Trophoblast cell (in vitro differentiated cells and primary cell): ENCODE results near the gene AUH.

Source experiments
- DNase-seq, 2 donors: peaks; one replicate each; pipeline ENCODE4 v3.0.0-alpha.2; 2016
- H2AFZ ChIP-seq: 2 replicates; pipeline ENCODE4 v1.6.1; 2013; ENCODE audit warnings: low read length, moderate library complexity, mild to moderate bottlenecking; ENCODE audit not compliant: insufficient read depth, poor library complexity
- H2AK5ac ChIP-seq: 2 replicates; pipeline ENCODE4 v1.6.1; 2013; ENCODE audit warnings: mild to moderate bottlenecking, low read length
- H2BK120ac ChIP-seq: 2 replicates; pipeline ENCODE4 v1.6.1; 2013; ENCODE audit warnings: low read length, mild to moderate bottlenecking, moderate library complexity; ENCODE audit not compliant: insufficient read depth, poor library complexity
- H2BK12ac ChIP-seq: 2 replicates; pipeline ENCODE4 v1.6.1; 2013; ENCODE audit warnings: mild to moderate bottlenecking, low read length, moderate library complexity
- H2BK5ac ChIP-seq: 2 replicates; pipeline ENCODE4 v1.6.1; 2013; ENCODE audit warnings: low read length, low read depth, moderate library complexity, mild to moderate bottlenecking; ENCODE audit not compliant: poor library complexity
- H3K14ac ChIP-seq: 2 replicates; pipeline ENCODE4 v1.6.1; 2013; ENCODE audit warnings: mild to moderate bottlenecking, low read length
- H3K18ac ChIP-seq: 2 replicates; pipeline ENCODE4 v1.6.1; 2013; ENCODE audit warnings: mild to moderate bottlenecking, low read length
- H3K23ac ChIP-seq: 2 replicates; pipeline ENCODE4 v1.6.1; 2013; ENCODE audit warnings: low read length
- H3K27ac ChIP-seq: 2 replicates; pipeline ENCODE4 v1.5.1; 2013; ENCODE audit warnings: low read depth, mild to moderate bottlenecking, inconsistent platforms, low read length, moderate library complexity
- H3K27me3 ChIP-seq: 2 replicates; pipeline ENCODE4 v1.6.1; 2013; ENCODE audit warnings: inconsistent platforms, mild to moderate bottlenecking, low read length, moderate library complexity; ENCODE audit not compliant: insufficient read depth
- H3K36me3 ChIP-seq, 2 experiments: 1 replicate in 1 of 2; 2 replicates in 1 of 2; pipeline ENCODE4 v1.6.1; 2013; ENCODE audit warnings: low read length in 2 of 2, mild to moderate bottlenecking in 2 of 2, moderate library complexity in 1 of 2; ENCODE audit not compliant: insufficient read depth in 2 of 2, control insufficient read depth in 1 of 2
- H3K4ac ChIP-seq: 2 replicates; pipeline ENCODE4 v1.6.1; 2013; ENCODE audit warnings: low read depth, mild to moderate bottlenecking, low read length, moderate library complexity
- H3K4me1 ChIP-seq, 2 experiments: 1 replicate in 1 of 2; 2 replicates in 1 of 2; pipeline ENCODE4 v1.6.1; 2013; ENCODE audit warnings: low read length in 2 of 2, mild to moderate bottlenecking in 2 of 2, moderate library complexity in 1 of 2; ENCODE audit not compliant: insufficient read depth in 2 of 2, control insufficient read depth in 1 of 2
- H3K4me2 ChIP-seq: 2 replicates; pipeline ENCODE4 v1.6.1; 2013; ENCODE audit warnings: inconsistent platforms, mild to moderate bottlenecking, low read length, moderate library complexity
- H3K4me3 ChIP-seq: 2 replicates; pipeline ENCODE4 v1.5.1; 2013; ENCODE audit warnings: mild to moderate bottlenecking, low read depth, low read length, inconsistent platforms
- H3K79me1 ChIP-seq: one replicate; pipeline ENCODE4 v1.6.1; 2013; ENCODE audit warnings: low read length
- H3K79me2 ChIP-seq: 2 replicates; pipeline ENCODE4 v1.6.1; 2013; ENCODE audit warnings: low read length, mild to moderate bottlenecking; ENCODE audit not compliant: control insufficient read depth, insufficient read depth, poor library complexity
- H3K9ac ChIP-seq: 2 replicates; pipeline ENCODE4 v1.6.1; 2013; ENCODE audit warnings: mild to moderate bottlenecking, low read length
- H3K9me3 ChIP-seq: 2 replicates; pipeline ENCODE4 v1.6.1; 2013; ENCODE audit warnings: low read depth, mild to moderate bottlenecking, control low read depth, inconsistent platforms, low read length; ENCODE audit not compliant: insufficient read depth
- H4K12ac ChIP-seq: 2 replicates; pipeline ENCODE4 v1.6.1; 2013; ENCODE audit warnings: low read depth, mild to moderate bottlenecking, low read length, moderate library complexity
- H4K8ac ChIP-seq: 2 replicates; pipeline ENCODE4 v1.6.1; 2013; ENCODE audit warnings: low read depth, mild to moderate bottlenecking, low read length, moderate library complexity
- H4K91ac ChIP-seq: one replicate; pipeline ENCODE4 v1.6.1; 2013; ENCODE audit warnings: low read depth, mild to moderate bottlenecking, low read length, moderate library complexity
- WGBS: extraction: QIAGEN DNeasy Blood & Tissue Kit; methylation state at CpG from one replicate; pipeline ENCODE4 v1.1.7; 2013; ENCODE audit warnings: missing lambda C conversion rate; ENCODE audit not compliant: insufficient read length, insufficient coverage; ENCODE audit errors: extremely low coverage; 5-methylcytosine and 5-hydroxymethylcytosine counted together

AUH gene

GRCh38 chr9:91315191-91315590, 46.5 kb downstream of the AUH start:
- H2BK120ac ChIP-seq = no peak overlapping the region
- no peak overlapping the region for H2AFZ ChIP-seq
- no peak overlapping the region for H3K9ac ChIP-seq
- no peak overlapping the region for H4K12ac ChIP-seq
- peaks cover 15 to 25% of the 10 kb centered on the region in 2 experiments for H3K4me1 ChIP-seq
- H2BK5ac ChIP-seq = no peak overlapping the region
- no peak overlapping the region for H4K8ac ChIP-seq
- H3K27ac ChIP-seq = no peak overlapping the region
- H2AK5ac ChIP-seq = no peak overlapping the region
- DNase-seq = peak; percentile 14 to 36
- no peaks in the 10 kb centered on the region for H3K9me3 ChIP-seq
- H3K18ac ChIP-seq = no peak overlapping the region
- no peak overlapping the region for H3K4me3 ChIP-seq
- H4K91ac ChIP-seq = no peak overlapping the region
- H3K14ac ChIP-seq = no peak overlapping the region
- H3K23ac ChIP-seq = no peak overlapping the region
- no CpG with 5 or more reads among the region's 5 CpGs for whole genome bisulfite sequencing
- peaks cover 6% of the 10 kb centered on the region for H3K79me2 ChIP-seq
- no peak overlapping the region for H2BK12ac ChIP-seq
- peaks cover 20% of the 10 kb centered on the region for H3K79me1 ChIP-seq
- no peaks in the 10 kb centered on the region for H3K36me3 ChIP-seq
- H3K27me3 ChIP-seq = no peaks in the 10 kb centered on the region
- no peak overlapping the region for H3K4me2 ChIP-seq
- H3K4ac ChIP-seq = no peak overlapping the region

GRCh38 chr9:91312717-91313325, 48.9 kb downstream of the AUH start:
- H3K4me3 ChIP-seq = no peak overlapping the region
- no peaks in the 10 kb centered on the region for H3K36me3 ChIP-seq
- no peak overlapping the region for H3K23ac ChIP-seq
- H2AFZ ChIP-seq = no peak overlapping the region
- H4K8ac ChIP-seq = peak overlapping the region; percentile 81
- H2BK12ac ChIP-seq = peak overlapping the region; percentile 96
- H2BK5ac ChIP-seq = peak overlapping the region; percentile 94
- WGBS = no CpG with 5 or more reads among the region's 4 CpGs
- no peak overlapping the region for H4K12ac ChIP-seq
- H3K4me1 ChIP-seq = peaks cover 12 to 16% of the 10 kb centered on the region in 2 experiments
- peak overlapping the region; percentile 94 for H4K91ac ChIP-seq
- DNase-seq = peak; percentile 86 to 95
- peaks cover 6% of the 10 kb centered on the region for H3K79me2 ChIP-seq
- H3K14ac ChIP-seq = peak overlapping the region; percentile 81
- H2BK120ac ChIP-seq = peak overlapping the region; percentile 94
- no peak overlapping the region for H3K9ac ChIP-seq
- H3K18ac ChIP-seq = no peak overlapping the region
- H3K4ac ChIP-seq = no peak overlapping the region
- peaks cover 14% of the 10 kb centered on the region for H3K79me1 ChIP-seq
- H3K9me3 ChIP-seq = no peaks in the 10 kb centered on the region
- peak overlapping the region; percentile 90 for H3K27ac ChIP-seq
- peak overlapping the region; percentile 97 for H2AK5ac ChIP-seq
- peak overlapping the region; percentile 45 for H3K4me2 ChIP-seq
- H3K27me3 ChIP-seq = no peaks in the 10 kb centered on the region

- Histone ChIP-seq H3K4me2 (no peak overlapping the region), H3K4me3 (no peak overlapping the region), H4K91ac (no peak overlapping the region), H3K79me2 (peaks cover 6% of the 10 kb centered on the region), H3K4me1 (peaks cover 14 to 16% of the 10 kb centered on the region in 2 experiments), H3K36me3 (no peaks in the 10 kb centered on the region), H3K4ac (no peak overlapping the region), H2AK5ac (no peak overlapping the region), H2AFZ (no peak overlapping the region), H3K14ac (no peak overlapping the region), H3K9me3 (no peaks in the 10 kb centered on the region), H3K79me1 (peaks cover 14% of the 10 kb centered on the region), H2BK12ac (no peak overlapping the region), H3K27me3 (no peaks in the 10 kb centered on the region), H4K12ac (no peak overlapping the region), H3K27ac (peak overlapping the region; percentile 64), H2BK5ac (no peak overlapping the region), H4K8ac (no peak overlapping the region), H3K9ac (no peak overlapping the region), H3K18ac (no peak overlapping the region), H3K23ac (no peak overlapping the region), H2BK120ac (no peak overlapping the region)
- no CpG with 5 or more reads among the region's 2 CpGs for WGBS
- peak; percentile 70 to 93 for DNase-seq
Measured at GRCh38 chr9:91310037-91310436, 51.7 kb downstream of the AUH start.

GRCh38 chr9:91308191-91308590, 53.5 kb downstream of the AUH start:
- Histone ChIP-seq H3K4me2 (no peak overlapping the region), H2AK5ac (no peak overlapping the region), H3K79me2 (peaks cover 3% of the 10 kb centered on the region), H3K79me1 (peaks cover 7% of the 10 kb centered on the region), H2BK5ac (no peak overlapping the region), H3K27ac (no peak overlapping the region), H2BK12ac (no peak overlapping the region), H3K14ac (no peak overlapping the region), H3K9me3 (no peaks in the 10 kb centered on the region), H4K91ac (no peak overlapping the region), H3K27me3 (no peaks in the 10 kb centered on the region), H2AFZ (no peak overlapping the region), H3K18ac (no peak overlapping the region), H3K4me1 (peaks cover 10 to 12% of the 10 kb centered on the region in 2 experiments), H3K4ac (no peak overlapping the region), H3K23ac (no peak overlapping the region), H3K36me3 (no peaks in the 10 kb centered on the region), H2BK120ac (no peak overlapping the region), H3K9ac (no peak overlapping the region), H4K12ac (no peak overlapping the region), H4K8ac (no peak overlapping the region), H3K4me3 (no peak overlapping the region)
- DNase-seq = no peak
- no CpG with 5 or more reads among the region's 2 CpGs for WGBS
